ENCODE data around the gene KLHL26.
A peak's percentile ranks its signal among the peaks of the same experiment; 100 is the strongest.
"Not testable (repeated sequence)": the region's sequence is repeated elsewhere in the genome, so short reads cannot be mapped to it uniquely, and the experiment has no call there.

KLHL26 gene

DNA sequence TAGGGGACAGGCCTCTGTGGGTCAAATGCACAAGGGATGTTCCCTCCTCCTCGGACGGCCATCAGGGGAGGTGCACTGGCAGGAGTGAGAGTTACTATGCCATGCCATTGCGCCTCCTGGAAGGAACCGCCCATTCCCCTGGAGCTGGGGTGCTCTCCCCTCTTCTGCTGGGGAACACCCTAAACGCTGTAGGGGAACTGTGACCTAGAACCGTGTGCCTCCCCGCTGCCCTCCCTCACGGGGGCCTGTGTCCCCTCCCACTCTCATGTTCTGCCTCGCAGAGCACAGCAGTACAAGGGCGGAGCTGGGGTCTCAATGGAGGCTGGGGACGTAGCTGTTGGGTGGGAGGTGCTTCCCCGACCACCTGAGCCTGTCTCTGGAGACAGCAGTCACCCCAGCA, 29.5 kb downstream of the KLHL26 start:
- no peak for DNase-seq (ENCODE audit: low spot score)

DNA sequence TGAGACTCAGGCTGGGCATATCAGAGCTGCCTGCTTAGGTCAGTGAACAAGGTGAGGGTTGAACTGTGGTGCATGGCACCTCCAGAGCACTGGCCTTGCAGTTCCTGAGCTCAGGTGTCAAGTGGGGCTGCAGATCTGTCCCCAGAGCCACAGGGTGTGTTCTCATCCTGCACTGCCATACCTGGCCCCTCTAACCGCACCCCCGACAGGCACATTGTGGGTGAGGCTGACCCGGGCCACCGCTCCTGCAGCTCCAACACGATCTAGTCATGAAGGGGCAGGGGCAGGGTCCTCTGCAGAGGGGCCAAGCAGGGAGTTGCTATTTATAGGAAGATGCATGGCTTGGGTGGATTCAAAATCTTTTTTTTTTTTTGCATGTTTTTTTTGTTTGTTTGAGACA, 30.0 kb downstream of the KLHL26 start:
- DNase-seq (ENCODE audit: low spot score), result no peak

DNA sequence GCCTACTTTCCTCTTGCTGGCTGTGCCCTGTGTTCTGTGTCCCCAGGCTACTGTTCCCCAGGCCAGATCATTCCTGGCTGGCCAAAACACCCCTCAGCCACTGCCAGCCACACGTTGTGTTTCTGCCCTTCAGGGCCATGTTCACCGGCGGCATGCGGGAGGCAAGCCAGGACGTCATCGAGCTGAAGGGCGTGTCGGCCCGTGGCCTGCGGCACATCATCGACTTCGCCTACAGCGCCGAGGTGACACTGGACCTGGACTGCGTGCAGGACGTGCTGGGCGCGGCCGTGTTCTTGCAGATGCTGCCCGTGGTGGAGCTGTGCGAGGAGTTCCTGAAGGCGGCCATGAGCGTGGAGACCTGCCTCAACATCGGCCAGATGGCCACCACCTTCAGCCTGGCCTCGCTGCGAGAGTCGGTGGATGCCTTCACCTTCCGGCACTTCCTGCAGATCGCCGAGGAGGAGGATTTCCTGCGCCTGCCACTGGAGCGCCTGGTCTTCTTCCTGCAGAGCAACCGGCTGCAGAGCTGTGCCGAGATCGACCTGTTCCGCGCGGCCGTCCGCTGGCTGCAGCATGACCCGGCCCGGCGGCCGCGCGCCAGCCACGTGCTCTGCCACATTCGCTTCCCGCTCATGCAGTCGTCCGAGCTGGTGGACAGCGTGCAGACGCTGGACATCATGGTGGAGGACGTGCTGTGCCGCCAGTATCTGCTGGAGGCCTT, 30.9 kb downstream of the KLHL26 start:
- DNase-seq (ENCODE audit: low spot score), result no peak

DNA sequence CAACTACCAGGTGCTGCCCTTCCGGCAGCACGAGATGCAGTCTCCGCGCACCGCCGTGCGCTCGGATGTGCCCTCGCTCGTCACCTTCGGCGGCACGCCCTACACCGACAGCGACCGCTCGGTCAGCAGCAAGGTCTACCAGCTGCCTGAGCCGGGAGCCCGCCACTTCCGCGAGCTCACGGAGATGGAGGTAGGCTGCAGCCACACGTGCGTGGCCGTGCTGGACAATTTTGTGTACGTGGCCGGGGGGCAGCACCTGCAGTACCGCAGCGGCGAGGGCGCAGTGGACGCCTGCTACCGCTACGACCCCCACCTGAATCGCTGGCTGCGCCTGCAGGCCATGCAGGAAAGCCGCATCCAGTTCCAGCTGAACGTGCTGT, 31.4 kb downstream of the KLHL26 start:
- DNase-seq (ENCODE audit: low spot score), result no peak

DNA sequence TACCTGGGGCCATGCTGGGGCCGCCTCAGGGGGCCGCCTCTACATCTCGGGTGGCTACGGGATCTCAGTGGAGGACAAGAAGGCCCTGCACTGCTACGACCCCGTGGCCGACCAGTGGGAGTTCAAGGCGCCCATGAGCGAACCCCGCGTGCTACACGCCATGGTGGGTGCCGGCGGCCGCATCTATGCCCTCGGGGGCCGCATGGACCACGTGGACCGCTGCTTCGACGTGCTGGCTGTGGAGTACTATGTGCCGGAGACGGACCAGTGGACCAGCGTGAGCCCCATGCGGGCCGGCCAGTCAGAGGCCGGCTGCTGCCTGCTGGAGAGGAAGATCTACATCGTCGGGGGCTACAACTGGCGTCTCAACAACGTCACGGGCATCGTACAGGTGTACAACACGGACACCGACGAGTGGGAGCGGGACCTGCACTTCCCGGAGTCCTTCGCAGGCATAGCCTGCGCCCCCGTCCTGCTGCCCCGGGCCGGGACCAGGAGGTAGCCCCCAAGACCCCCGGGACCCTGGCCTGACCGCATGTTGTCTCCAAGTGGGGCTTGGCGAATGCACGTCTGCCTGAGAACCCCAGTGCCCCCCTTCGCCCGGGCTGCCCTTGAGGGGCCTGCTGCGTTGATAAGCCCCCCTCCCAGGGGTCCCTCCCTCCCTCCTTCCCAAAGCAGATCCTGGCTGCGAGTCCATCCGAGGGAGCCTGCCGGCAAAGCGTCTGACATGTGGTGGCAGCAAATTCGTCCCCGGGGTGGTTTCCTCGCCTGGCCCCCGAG, 32.1 kb downstream of the KLHL26 start:
- DNase-seq (ENCODE audit: low spot score), result no peak

DNA sequence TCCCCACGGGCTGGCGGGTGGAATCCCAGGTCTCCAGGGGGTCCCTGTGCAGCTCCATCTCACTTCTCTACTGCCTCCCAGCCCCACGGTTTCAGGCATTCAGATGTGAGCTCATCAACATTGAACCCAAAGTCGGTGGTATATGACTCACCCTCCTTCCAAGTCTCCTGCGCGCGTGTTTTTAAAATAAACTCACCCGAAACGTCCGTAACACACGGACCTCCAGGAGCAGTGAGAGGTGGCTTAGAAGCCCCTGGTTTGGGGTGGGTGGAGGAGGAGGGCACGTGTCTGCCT, 32.6 kb downstream of the KLHL26 start:
- DNase-seq (ENCODE audit: low spot score), result no peak

DNA sequence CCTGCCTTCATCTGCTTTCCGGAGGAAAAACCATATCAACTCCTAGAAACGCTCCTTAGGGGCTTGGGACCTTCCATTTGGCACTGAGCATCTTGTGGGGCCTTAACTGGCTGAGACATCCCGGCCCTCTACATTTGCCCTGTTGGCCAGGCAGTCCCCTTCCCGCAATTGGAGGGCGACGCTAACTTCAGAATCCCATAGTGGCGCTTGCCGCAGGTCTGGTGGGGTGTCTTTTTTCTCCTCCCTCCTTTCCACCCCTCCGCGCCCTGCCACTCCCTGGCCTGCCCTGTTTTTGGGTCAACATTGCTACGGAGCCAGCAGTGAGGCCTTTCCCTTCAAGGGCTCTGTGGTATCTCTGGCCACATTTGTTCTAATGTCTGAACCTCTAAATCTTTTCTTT, 33.1 kb downstream of the KLHL26 start:
- DNase-seq (ENCODE audit: low spot score), result no peak

DNA sequence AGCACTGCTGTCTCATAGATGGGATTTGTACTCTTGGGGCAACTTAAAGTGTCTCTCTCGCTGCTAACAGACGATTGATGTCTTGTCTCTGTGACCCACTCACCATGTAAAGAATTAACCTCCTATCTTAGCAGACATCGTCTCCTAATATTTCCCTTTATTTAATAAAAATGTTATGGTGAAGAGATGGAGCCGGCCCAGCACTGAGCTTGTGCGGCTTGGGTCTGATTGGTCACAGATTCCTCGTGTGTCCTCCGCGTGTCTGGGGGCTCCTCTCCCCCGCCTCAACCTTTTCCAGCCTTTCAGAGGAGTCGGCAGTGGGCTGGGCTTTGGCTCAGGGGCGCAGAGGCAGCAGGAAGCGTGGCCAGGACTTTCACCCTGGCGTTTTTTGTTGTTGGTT, 33.5 kb downstream of the KLHL26 start:
- DNase-seq (ENCODE audit: low spot score), result no peak

DNA sequence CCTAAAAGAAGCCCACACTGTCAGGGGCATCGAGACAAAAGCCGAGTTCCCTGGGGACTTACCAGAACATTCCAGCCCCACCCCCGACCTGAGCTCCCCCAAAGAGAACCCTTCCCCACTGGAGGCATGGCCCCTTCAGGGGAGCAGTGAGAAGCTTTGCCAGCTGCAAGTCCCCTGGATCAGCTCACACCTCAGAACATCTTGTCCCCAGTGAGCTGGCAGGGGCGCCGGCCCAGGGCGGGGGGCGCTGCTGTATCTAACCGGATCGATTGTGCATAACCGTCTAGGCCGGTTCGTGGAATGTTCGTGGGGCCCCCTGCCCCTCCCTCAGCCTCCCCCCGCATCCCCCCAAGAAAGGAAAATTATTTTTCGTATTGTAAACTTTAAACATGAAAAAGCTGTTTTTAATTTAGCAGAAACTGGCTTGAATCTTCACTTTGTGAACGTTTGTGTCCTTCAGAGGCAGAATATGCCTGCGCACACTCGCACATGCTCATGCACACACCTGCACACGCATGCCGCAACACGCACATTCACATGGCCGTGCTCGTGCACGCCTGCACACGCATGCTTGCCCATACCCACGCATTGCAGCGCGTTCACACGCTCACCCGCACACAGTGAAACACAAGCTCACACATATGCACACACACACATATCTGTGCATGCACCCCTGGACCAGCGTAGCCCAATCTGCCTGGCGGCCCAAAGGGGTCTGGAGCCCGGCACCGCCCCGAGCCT, 34.6 kb downstream of the KLHL26 start:
- DNase-seq (ENCODE audit: low spot score), result no peak

DNA sequence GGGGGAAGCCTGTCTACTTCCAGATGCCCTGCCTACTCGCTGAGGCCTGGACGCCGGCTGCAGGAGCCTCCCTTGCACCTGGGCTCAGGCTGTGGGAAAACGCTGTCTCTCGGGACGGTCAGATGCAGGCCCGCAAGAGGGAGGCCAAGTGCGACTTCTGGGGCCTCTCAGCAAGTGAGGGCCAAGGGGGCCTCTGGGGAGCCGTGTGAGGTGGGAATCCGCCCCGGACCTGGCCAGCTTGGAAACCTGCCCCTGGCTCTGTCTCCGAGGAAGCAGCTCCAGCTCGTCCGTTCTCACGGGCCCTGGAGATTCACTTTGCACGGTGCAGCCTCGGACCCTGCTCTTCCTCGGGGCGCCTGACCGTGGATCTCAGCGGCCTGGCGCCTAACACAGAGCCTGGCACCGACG, 35.2 kb downstream of the KLHL26 start:
- no peak for DNase-seq (ENCODE audit: low spot score)

DNA sequence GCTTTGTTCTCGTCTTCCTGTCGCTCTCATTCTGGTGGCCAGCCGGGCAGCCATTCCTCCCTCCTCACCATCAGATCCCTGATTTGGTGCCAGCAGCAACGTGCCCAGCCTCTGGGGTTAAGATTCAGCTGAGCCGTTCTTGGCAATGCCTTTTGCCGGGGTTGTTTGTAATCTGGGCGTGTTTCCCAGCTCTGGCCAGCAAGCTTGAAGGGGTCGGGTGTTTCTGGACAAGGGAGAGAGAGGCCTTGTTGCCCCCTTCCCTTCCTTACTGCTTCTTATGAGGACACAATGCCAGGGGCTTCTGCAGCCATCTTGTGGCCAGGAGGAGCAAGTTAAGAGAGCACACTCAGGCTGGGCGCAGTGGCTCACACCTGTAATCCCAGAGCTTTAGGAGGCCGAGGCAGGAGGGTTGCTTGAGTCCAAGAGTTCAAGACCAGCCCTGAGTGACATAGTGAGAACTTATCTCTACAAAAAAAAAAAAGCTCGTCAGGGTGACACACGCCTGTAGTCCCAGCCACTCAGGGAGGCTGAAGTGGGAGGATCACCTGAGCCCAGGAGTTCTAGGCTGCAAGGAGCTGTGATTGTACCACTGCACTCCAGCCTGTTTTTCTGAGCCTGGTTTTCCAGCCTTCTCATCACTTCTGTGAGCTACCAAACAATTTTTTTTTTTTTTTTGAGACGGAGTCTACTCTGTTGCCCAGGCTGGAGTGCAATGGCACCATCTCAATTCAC, 35.9 kb downstream of the KLHL26 start:
- no peak for DNase-seq (ENCODE audit: low spot score)

DNA sequence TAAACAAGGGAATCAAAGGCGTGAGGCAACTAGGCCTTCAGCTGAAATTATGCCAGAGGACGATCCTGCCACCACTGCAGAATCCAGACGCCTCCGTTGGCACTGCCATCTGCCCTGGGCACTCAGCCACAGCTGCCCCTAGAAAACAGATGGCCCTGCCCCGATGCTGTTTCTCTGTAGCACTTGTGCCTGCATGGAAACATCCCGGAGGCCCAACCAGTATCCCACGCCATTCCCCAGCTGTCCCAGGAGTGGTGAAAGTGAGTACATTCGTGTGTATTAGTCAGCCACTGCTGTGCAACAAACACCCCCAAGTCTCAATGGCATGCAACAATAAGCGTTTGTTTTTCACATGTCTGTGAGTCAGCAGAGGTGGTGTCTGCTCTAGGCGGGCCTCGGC, 37.8 kb downstream of the KLHL26 start:
- no peak for DNase-seq (ENCODE audit: low spot score)

DNA sequence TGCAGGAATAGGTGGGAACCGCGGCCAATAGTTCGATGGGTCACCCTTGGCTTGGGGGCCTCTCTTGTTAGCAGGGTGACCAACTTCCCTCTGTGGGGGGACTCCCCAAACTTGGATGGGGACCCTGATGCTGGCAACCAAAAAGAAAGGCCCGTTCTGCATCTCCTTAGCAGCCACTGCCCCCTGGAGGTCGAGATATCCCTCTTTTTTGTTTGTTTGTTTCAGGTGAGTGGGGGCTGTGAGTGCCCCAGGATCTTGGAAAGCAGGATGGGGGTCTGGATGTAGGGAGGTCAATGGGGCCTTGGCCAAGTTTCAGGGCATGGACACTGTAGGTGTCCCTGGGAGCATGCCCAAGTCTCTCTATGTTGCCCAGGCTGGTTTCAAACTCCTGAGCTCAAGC, 39.0 kb downstream of the KLHL26 start:
- DNase-seq (ENCODE audit: low spot score), result peak; percentile 62

DNA sequence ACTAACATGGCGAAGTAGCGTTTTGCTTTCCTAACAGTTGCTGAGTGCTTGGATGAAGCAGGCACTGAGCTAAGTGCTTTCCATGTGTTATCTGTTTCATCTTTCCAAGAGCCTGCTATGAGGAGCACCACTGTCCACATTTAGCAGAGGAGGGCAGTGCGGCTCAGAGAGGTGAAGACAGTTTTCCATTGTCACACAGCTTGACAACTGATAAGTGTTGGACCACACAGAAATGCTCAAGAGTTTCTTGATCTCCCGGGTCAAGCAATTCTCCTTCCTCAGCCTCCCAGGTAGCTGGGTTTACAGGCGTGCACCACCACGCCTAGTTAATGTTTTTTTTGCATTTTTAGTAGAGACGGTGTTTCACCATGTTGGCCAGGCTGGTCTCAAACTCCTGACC, 39.9 kb downstream of the KLHL26 start:
- no peak for DNase-seq (ENCODE audit: low spot score)

DNA sequence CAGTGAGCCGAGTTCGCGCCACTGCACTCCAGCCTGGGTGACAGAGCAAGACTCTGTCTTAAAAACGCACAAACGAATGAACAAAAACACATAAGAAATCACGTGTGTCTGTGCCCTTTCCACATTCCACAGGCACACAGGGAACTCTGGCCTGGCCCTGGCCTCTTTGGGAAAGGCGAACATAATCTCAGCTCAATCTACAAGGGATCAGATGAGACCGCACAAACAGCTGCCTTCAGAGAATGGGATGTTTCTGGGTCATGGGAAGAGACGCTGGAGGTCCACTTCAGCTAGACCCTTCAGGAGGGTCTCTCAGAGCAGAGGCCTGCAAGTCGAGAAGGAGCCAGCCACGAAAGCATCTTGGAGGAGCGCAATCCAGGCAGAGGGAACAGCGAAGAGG, 40.3 kb downstream of the KLHL26 start:
- no peak for DNase-seq (ENCODE audit: low spot score)

DNA sequence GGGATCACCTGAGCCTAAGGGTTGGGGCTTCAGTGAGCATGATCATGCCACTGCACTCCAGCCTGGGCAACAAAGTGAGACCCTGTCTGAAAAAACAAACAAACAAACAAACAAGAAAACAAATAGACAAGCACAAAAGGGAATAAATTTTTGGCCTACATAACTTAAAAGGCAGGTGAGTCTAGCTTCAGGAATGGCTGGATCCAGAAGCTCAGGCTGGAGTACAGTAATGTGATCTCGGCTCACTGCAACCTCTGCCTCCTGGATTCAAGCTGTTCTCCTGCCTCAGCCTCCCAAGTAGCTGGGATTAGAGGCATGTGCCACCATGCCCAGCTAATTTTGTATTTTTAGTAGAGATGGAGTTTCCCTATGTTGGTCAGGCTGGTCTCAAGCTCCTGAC, 43.3 kb downstream of the KLHL26 start:
- DNase-seq (ENCODE audit: low spot score), result not testable (repeated sequence)

DNA sequence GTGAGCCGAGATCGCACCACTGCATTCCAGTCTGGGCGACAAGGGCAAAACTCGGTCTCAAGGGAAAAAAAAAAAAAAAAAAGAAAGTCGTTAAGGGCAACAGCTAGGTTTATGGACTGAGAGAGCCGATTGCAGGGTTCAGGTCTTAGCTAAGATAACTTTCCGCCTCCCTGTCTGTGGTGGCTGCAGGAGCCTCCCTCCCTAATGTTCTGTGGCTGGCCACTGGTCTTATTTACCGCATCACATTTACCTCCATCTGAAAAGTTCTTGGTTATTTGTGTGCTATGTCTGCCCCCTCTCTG, 45.9 kb downstream of the KLHL26 start:
- DNase-seq (ENCODE audit: low spot score), result peak; percentile 4

DNA sequence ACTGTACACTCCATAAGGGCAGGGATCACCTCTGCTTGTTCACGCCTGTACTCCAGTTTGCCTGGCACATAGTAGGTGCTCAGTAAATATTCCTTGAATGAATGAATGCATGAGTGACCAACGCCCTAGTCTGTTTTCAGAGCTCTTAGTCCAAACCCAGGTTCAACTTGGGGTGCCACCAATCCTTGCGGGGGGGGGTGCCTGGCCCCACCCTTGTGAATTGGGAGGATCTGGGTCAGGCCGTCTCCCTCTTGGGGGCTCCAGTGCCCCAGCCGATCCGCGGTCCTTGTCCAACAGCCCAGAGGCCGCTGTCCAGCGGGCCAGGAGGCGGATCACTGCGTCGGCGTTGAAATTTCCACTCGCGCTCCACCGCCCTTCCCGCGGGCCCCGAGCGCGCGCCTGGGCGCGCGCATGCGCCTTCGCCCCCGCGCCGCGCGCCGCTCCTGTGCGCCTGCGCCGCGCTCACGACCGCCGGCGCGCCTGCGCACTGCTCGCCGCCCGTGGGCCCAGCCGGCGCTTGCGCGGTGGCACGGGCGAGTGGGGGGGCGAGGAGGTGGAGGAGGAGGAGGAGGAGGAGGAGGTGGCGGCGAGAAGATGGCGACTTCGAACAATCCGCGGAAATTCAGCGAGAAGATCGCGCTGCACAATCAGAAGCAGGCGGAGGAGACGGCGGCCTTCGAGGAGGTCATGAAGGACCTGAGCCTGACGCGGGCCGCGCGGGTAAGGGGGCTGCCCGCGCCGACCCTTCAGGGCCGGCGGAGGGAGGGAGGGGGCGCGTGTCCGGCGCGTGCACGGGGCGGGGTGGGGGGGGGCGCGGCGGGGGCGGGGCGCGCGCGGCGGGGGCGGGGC, 46.5 kb downstream of the KLHL26 start, which contains the start of gene CRTC1:
CRTC1 (plus strand) TSS at position 572 of the 849 bp plus-strand sequence; CDS start at position 595, 23 bp downstream.
- peak; percentile 98 for DNase-seq (ENCODE audit: low spot score)

DNA sequence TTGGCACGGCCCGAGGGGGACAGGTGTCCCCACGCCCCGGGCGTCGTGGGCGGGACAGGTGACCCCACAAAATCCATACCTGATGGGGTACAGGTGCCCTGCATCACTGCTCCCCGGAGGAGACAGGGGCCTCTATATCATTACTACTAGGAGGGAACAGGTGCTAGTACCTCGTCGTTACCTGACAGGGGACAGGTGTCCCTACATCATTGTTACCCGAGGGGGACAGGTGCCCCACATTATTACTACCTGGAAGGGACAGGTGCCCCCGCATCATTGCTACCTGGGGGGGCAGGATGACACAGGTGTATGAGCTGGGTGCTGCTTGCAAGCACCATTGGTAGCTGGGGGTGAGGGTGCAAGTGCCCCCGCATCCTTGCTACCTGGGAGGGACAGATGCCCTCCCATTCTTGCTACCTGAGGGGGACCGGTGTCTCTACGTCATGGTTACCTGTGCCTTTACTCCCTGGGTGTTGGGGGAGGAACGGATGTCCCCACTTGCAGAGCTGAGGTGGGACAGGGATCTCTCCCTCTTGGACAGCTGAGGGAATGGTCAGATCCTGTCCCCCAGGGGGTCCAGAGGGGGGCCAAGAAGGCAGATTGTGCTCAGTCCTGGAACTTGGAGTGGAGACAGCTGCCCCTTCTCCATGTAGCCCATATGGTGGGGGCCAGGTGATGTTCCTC, 47.3 kb downstream of the KLHL26 start:
- DNase-seq (ENCODE audit: low spot score), result no peak

DNA sequence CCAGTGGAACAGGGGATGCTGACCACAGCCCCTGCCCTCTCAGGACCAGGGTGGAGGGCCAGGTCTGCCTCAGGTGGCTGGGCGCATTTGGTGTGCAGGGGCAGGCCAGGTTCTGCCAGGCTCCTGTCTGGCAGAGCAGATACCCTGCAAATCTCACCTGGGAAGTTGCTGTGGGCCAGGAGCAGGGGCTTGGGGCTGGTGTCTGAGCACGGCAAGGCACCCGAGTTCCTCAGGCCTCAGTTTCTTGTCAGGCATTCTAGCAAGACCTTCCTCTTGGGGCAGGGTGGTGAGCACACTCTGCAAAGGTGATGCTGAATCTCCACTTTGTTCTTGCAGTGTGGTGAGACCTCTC, 47.8 kb downstream of the KLHL26 start:
- DNase-seq (ENCODE audit: low spot score), result no peak

DNA sequence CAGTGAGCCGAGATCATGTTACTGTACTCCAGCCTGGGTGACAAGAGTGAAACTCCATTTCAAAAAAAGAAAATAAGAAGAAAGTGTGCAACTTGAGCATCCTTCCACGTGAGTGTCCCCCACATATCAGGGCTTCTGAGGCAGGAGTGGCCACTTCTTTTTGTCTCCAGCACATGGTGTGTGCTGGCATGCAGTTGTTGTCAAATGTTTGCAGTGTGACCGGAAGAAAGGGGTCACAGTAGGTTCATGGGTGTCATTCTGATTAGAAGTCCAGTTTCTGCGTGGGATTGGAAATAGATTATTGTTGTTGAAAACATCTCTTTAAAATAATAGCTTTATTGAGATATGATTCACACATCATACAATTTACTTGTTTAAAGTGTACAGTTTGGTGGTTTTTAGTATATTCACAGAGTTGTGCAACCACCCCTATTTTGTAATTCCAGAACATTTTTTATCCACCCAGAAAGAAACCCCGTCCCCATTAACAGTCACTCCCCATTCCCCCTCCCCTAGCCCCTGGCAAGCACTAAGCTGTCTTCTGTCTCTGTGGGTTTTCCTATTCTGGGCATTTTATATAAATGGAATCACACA, 48.9 kb downstream of the KLHL26 start:
- no peak for DNase-seq (ENCODE audit: low spot score)
